NCI-H1417 (cell line): ENCODE measurements around the gene MYO18A.
"Not testable (repeated sequence)": the region's sequence is repeated elsewhere in the genome, so short reads cannot be mapped to it uniquely, and the experiment has no call there.

Source experiments
- DNase-seq, 3 experiments: peaks; one replicate each; lab custom pipeline; 2025; lab: John Stamatoyannopoulos, UW

Gene MYO18A

DNA sequence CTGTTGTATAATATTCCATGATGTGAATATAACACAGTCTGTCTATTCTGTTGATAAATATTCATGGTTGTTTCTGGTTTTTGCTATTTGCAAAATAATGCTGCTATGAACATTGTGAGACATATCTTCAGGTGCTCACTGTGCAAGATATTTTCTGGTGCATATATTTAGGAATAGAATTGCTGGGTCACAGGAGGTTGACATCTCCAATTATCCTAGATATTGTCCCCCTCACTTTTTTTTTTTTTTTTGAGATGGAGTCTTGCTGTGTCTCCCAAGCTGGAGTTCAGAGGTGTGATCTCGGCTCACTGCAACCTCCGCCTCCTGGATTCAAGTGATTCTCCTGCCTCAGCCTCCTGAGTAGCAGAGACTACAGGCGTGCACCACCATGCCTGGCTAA is 14.5 kb upstream of the MYO18A start:
- DNase-seq, result no peak

DNA sequence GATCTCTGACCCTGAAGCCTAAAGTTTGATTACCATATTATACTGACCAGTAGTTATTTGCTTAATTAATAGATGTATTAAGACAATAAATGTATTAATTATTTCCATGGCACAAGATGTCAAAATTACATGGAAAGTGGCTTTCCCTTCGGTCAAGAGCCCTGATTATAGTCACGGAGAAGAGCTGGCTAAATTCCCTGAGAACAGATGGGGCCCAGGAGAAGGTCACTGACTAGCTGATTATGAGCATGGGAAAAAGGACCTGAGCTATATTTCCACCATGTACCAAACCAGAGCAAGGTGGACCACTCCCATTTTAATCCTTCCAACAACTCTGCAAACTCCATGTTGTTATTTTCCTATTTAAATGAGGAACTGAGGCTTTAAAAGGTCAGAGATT is 12.9 kb upstream of the MYO18A start:
- DNase-seq, result no peak

DNA sequence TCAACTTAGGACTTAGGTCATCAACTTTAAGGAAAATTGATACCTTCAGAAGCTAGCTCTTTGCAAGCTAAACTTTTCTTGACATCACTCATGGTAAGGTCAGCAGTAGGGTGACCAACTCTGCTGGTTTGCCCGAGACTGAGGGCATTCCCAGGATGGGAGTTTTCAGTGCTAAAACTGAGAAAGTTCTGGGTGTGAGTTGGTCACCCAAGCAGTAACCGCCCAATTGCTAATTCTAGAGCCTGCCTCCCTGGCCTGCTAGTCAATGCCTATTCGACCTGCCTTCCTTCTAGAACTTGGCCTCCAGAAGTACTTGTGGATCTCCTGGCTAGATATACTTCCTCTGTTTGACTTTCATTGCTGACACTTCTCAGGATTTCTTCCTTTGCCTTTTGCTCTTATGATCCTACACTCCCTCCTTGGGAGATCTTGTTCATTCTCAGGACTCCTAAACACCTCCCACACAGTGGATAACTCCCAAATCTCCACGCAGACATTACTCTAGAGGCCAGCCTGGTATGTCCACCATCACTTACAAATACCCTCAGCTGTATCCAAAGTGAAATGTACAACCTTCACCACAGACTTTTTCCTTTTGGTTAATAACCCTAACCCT is 10.5 kb upstream of the MYO18A start:
- no peak for DNase-seq

DNA sequence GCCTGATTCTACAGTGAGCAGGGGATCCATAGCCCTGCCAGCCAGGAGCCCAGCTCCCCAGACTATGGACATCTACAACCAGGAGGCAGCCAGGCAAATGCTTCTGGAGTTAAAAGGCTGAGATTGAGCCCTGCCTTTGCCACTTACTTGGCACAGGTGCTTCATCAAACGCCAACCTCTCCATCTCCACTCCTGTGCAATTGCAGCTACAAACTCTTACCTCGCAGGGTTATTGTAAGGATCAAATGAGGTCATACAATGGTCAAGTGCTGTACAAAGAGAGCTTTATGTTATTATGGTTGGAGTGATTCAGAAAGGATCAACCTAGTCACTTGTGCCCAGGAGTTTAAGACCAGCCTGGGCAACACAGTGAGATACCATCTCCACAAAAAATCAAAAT is 9.8 kb upstream of the MYO18A start:
- no peak for DNase-seq

DNA sequence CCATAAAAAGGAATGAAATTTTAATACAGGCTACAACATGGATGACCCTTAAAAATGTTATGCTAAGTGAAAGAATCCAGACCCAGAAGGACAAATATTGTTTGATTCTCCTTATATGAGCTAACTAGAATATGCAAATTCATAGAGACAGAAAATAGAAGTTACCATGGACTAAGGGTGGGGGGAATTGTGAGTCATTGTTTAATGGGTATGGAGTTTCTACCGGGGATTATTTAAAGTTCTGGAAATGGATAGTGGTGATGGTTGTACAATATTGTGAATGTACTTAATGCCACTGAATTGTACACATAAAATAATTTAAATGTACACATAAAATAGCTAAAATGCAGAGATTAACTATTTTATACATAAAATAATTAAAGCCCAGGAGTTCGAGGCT is 9.2 kb upstream of the MYO18A start:
- DNase-seq, result no peak

DNA sequence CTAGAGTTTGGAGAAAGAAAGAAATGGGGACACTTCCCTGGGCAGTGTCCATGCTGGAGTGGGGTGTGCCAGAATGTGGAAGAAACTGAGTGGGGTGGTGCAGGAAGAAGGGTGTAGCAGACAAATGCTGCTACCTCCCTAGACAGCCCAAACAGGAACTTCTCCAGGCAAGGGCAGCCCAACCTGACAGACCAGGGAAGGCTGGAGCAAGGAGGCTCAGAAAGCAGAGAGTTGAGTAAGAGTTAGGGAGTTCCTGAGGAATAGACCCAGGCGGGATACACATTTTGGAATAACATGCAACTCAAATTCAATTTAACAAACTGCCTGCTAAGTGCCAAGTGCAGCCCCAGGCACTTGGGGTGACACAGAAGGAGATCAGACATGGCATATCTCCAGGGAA is 1.0 kb upstream of the MYO18A start:
- no peak for DNase-seq

DNA sequence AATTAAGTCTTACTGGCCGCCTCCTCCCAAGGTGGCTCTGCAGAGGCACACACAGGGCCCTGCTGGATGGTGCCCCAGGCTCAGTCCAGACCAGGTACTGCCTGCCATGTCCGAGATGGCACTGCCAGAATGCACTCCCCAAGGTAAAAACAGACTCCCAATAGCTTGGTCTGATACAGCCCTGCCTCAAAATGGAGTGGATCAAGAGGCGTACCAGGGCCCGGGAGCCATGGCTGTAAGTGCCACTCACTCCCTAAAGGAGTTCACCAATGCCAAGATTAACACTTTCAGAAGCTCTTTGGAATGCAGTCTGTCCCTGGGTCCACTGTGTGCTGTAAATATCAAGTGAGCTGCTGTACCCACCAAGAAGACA is 576 bp upstream of the MYO18A start:
- no peak for DNase-seq

DNA sequence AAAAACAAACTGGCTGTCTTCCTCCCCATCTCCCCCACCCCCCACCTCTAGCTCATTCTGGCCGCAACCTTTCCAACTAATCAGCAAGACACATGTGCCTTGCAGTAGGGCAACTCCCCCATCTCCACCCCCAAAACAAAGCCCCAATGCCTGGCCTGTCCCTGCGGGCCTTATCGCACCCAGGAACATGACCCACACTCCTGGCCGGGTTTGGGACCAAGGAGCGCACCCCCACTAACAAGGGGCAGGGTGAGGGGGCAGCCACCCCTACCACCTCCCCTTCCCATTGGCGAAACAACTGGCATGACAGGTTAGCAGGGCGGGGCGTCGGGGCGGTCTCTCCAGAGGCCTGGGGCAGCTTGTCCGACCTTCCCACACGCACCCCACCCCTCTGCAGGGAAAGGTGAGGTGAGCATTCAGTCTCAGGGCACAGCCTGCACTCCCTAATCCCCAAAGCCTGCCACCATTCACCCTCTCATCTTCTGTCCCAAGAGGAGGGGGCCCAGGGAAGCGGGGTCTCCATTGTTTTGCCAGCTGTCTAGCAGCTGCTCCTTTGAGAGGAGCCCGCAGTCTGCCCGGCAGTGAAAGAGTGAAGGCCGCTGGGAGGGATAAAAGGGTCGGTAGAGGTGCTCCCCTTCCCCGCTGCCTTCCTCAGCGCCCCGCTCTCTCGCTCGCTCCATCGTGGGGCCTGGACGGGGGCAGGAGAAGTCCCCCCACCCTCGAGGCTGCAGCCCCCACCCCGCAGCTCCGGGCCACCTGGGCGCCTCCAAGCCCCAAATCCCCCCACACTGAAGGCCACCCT is 765 bp downstream of the MYO18A start:
- DNase-seq, result peak in 2 of 3 experiments; percentile 58 to 62

DNA sequence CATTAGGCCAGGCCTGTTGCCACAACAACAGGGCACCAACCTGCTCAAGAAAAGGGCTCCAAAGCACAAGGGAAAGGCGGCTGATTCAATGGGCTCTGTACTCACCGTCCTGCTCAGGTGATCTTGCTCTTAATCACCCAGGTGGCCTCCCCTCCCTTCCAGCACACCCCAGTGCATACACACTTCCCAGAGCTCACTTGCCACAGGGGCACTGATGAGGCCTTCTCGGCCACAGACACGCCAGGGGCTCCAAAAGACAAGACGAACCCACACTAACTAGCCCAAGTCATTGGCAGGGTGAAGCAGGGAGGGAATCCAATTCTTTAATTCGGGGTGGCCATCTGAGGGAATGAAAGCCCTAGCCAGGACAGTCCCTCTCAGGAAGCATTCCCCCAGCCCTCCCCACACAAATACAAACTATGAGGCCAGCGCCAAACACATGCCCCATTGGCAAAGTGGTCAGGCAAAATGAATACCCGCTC is 1.4 kb downstream of the MYO18A start:
- DNase-seq, result no peak

DNA sequence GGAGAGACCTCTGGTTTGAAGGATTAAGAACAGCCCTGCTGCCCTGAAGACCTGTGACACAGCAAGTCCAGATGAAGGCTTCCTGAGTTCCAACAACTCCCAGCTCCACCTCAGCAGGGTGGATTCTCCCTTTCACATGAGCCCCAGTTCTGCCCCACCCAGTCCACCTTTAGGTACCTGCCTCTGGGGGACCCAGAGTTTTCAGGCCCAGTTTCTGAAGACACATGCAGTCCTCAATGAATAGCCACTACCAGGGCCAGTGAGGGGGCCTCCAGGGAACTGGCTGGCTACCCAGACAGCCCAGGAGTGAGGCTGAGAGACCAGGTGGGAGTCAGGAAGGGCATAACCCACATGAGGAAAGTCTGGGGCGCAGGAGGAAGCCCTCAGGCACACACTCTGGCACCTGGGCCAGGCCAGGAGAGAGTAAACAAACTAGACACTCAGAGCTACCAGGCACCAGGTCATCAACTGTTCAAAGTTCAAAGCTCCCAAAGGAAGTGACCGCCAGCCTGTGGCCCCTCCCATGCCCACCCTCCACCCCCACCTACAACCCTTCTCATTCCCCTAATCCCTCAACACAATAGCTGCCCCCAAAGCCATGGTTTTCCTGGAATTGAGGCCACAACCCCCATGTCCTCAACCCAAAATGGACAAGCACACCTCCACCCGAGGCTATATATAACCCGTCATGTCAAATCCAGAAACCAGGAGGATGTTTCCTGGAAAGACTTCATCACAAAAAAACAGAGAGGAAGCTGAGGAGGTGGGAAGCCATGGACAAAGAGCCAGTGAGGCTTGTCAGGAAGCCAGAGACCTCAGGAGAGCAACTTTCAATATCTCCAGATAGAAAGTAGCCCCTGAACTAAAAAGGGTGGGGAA is 2.1 kb downstream of the MYO18A start:
- peak in 1 of 3 experiments; percentile 20 for DNase-seq

DNA sequence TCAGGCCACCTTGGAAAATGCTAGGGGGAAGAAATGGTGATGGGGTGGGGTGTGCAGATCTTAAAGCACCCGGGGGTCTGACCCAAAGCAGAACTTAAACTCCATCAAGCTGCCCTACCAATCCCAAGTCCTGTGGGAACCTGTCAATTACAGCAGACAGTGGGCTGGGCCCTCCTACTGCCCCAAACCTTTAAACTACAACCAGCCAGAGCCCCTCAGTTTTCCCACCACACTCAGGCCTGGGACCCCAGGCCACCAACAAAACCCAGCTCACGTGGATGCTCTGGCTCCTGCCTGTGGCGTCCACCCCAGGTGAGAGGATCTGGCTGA is 2.7 kb downstream of the MYO18A start:
- no peak for DNase-seq

DNA sequence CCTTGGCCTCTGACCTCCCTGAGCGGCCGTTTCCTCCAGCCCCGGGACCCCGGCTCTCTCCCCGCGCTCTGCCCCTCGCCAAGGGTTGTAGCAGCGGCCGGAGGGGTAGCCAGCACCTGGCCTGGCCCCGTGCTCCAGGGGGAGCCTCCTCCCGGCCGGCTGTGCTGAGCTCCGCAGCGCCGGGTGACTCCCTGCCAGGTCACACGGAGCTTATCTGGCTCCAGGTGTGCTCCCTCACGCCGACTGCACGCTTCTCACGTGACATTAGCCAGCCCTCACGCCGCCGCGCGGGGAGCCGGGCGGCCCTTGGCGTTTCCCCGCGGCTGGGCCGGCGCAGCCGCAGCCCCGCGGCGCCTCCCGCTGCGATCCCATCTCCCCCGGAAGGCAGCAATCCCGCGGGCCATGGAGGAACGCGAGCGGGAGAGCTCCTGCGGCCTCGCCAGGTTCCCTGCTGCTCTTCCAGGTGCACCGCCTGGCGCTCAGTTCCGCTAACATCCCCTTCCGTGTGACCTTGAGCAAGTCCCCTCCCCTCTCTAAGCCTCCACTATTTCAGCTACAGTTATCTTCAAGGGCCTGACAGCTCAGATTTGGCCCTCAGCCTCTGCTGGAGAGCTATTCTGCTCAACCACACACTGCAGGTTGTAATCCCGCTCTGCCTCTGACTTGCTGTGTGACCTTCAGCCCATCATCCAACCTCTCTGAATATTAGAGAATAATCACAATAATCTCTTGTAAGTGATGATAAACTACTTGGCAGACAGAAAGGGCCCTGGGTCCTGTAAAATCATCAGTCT is 3.4 kb downstream of the MYO18A start:
- DNase-seq, result peak; percentile 79 to 94 (median 91)

DNA sequence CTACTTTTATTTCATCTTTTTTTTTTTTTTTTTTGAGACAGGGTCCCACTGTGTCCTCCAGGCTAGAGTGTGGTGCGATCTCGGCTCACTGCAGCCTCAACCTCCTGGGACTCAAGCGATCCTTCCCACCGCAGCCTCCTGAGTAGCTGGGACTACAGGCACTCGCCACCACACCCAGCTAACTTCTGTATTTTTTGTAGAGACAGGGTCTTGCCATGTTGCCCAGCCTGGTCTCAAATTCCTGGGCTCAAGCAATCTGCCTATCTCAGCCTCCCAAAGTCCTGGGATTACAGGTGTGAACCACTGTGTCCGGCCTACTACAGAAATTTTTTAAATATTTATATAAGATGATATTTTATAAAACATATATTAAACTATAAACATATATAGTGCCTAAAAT is 4.8 kb downstream of the MYO18A start:
- DNase-seq, result no peak

DNA sequence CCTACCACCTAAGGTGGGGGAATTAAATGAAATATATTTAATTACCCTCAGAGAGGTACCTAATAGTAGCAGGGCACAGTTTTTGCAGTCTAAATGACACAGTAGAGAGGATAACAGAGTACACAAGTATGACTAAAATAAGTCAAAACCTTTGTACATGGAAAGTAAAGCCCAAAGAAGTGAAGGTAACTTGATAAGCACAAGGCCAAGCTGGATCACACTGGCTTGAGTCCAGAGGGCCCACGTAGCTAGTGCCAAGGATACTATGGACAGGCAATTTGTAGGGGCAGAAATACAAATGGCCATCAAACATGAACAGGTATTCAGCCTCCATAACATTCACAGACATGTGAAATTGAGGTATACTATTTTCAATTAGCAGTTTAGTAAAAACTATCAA is 7.6 kb downstream of the MYO18A start:
- DNase-seq, result no peak

DNA sequence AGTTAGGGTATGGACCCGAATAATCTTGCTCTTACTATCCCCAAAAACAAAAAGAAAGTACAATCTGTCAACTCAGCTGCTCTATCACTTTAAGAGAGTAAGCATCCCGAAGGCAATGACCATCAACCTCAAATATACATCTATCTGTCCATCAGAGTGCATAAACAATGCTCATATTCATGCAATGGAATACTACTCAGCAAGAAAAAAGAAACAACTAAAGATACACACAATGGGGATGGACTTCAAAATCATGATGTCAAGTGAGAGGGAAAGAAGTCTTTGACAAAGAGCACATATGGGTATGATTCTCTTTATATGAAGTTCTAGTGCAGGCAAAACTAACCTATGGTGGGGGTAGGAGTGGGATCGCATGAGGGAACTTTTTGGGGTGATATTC is 9.5 kb downstream of the MYO18A start:
- DNase-seq, result no peak

DNA sequence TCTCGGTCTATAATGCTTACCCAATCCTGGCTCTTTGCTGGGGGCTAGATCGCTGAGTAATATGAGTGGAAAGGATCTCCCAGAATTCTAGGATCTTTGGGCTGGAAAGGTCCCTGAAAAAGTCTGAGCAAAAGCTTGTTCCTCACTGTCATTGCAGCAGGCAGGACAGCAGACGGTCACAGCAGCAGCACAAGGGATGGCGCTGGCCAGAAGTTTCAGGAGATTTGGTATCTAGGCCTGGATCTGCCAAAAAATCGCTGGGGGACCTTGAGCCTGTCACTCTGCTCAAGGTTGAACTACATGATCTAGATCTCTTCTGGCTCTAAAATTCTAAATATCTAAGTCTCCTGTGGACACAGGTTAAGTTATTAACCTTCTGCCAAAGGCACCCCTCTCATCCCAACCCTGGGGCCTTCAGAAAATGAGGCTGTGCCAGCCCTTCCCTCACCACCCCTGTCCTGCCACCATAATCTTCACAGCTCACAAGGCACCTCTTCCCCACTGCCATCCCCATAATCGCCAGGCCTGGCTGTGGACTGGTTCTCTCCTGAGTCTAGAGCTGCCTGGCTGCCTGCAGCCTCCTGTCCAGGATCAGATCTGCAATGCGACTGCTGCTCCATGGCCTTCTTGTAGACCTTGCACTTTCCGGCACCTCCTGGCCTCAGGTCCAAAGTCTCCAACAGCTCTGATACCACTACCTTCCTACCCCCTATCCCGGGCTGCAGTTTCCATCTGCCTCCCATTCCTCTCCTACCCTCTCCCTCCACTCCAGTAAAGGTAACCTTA is 10.2 kb downstream of the MYO18A start:
- no peak for DNase-seq

DNA sequence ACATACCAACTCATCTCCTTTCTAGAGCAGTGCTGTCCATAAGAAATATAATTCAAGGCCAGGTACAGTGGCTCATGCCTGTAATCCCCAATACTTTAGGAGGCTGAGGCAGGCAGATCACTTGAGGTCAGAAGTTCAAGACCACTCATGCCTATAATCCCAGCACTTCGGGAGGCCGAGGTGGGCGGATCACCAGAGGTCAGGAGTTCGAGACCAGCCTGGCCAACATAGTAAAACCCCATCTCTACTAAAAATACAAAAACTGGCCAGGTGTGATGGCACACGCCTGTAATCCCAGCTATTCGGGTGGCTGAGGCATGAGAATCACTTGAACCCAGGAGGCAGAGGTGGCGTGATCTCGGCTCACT is 11.5 kb downstream of the MYO18A start:
- not testable (repeated sequence) for DNase-seq

DNA sequence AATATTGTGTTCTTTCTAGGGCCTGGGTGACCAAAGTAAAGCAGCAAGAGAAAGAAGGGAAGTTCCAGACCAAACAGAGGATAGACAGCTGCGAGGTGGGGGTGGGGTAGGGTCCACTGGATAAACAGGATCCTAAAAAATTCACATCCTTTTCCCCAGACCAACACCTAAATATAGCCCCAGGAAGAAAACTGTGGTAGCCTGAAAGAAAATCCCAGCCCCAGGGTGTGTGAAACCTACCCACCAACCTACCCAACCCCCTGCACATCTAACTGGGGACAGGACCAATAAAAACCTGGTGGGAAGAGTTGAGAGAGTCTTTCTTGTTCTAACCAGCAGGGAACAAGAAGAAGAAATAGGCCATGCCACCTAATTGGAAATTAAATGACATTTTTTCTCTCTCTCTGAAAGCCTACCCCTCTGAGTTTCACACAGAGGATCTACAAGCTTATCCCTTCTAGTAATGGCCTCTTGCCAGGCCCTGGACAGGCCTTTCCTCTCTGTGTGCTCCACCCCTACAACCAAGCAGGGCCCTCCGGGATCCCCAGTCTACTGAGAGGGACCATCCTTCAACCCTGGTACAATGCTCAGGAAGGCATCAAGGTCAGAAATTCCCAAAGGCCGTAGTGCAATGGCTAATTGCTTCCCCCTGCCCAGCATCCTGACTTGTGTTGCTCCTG is 12.0 kb downstream of the MYO18A start:
- no peak for DNase-seq

DNA sequence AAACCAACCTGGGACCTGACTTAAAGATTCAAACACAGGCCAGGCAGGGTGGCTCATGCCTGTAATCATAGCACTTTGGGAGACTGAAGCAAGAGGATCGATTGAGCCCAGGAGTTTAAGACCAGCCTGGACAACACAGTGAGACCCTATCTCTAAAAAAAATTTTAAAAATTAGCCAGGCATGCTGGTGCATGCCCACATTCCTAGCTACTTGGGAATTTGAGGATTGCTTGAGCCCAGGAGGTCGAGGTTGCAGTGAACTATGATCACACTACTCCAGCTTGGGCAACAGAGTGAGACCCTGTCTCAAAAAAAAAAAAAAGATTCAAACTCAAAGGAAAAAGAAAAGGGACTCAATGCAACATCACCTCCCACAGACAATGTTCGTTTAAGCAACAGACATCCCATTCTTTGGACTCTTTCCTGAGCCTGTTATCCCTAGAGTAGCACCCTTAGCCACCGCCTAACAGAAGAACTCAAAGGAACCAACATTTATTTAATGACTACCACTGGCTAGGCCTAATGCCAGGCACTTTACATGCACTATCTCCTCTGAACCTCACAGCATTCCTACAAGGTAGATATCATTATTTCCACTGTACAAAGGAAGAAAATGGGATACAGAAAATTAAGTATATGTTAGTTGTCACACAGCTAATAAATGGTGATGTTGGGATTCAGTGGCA is 12.7 kb downstream of the MYO18A start:
- DNase-seq, result no peak

DNA sequence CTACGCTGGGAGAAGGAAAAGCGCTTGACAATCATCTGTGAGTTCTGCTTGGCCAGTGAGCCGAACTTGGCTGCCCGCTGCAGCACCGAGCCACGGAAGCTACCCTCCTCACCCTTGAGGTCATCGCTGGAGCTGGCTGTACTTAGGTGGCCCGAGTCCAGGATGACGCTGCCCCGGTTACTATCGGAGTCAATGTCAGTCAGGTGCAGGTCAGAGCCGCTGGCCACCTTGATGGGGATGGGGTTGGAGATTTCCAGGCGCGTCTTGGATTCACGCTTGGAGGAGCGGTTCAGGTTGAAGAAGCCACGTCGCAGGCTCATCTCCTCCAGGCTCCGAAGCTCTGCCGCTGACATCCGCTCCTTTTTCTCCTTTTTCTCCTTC is 13.7 kb downstream of the MYO18A start:
- no peak for DNase-seq
